Smooth muscle cell (in vitro differentiated cells): Measurements from ENCODE around the gene HLA-DRB5. TPM values are rescaled to one million over a fixed set of nuclear protein-coding genes. Genes with fewer than 3 reads are reported as not detected.
"Not testable (repeated sequence)": the region's sequence is repeated elsewhere in the genome, so short reads cannot be mapped to it uniquely, and the experiment has no call there.

Source experiments
- DNase-seq: peaks from one replicate; lab custom pipeline; 2025; ENCODE audit not compliant: unreplicated experiment; lab: John Stamatoyannopoulos, UW
- H2AFZ ChIP-seq: fragments of 200-600 bp; sonication (generic); 2 replicates; pipeline ENCODE4 v1.6.0; 2016; ENCODE audit warnings: antibody characterized with exemption, low read depth, mild to moderate bottlenecking
- H3F3A ChIP-seq: fragments of 200-600 bp; sonication (generic); 2 replicates; pipeline ENCODE4 v1.6.0; 2017; ENCODE audit warnings: antibody characterized with exemption, low read depth
- H3K27ac ChIP-seq: fragments of 200-600 bp; sonication (generic); 2 replicates; pipeline ENCODE4 v1.5.1; 2016; ENCODE audit warnings: low read depth, mild to moderate bottlenecking
- H3K27me3 ChIP-seq: fragments of 200-600 bp; sonication (generic); 2 replicates; pipeline ENCODE4 v1.6.1; 2016; ENCODE audit warnings: low read depth, mild to moderate bottlenecking
- H3K36me3 ChIP-seq: fragments of 200-600 bp; sonication (generic); 2 replicates; pipeline ENCODE4 v1.5.1; 2016; ENCODE audit warnings: low read depth
- H3K4me1 ChIP-seq: fragments of 200-600 bp; sonication (generic); 2 replicates; pipeline ENCODE4 v1.5.1; 2016; ENCODE audit warnings: low read depth
- H3K4me2 ChIP-seq: fragments of 200-600 bp; sonication (generic); 2 replicates; pipeline ENCODE4 v1.6.0; 2016; ENCODE audit warnings: mild to moderate bottlenecking
- H3K4me3 ChIP-seq: fragments of 200-600 bp; sonication (generic); 2 replicates; pipeline ENCODE4 v1.5.1; 2016; ENCODE audit warnings: mild to moderate bottlenecking
- H3K79me2 ChIP-seq: fragments of 200-600 bp; sonication (generic); 2 replicates; pipeline ENCODE4 v1.6.0; 2016; ENCODE audit warnings: low read depth, mild to moderate bottlenecking
- H3K9ac ChIP-seq: fragments of 200-600 bp; sonication (generic); 2 replicates; pipeline ENCODE4 v1.6.0; 2016; ENCODE audit warnings: low read depth
- H3K9me3 ChIP-seq: fragments of 200-600 bp; sonication (generic); replicated peaks from 2 replicates; pipeline ENCODE4 v1.5.1; 2016; ENCODE audit warnings: low read depth
- H4K20me1 ChIP-seq: fragments of 200-600 bp; sonication (generic); 2 replicates; pipeline ENCODE4 v1.6.0; 2016; ENCODE audit warnings: low read depth
- CTCF ChIP-seq: fragments of 200-600 bp; sonication (generic); IDR thresholded peaks from 2 replicates; pipeline ENCODE4 v1.5.1; 2017; ENCODE audit warnings: borderline replicate concordance, mild to moderate bottlenecking, antibody characterized with exemption; ENCODE audit not compliant: insufficient read depth, poor library complexity, severe bottlenecking
- WGBS: methylation state at CpG from one replicate; pipeline ENCODE4 v1.1.7; 2016; ENCODE audit warnings: low lambda C conversion rate; 5-methylcytosine and 5-hydroxymethylcytosine counted together
- polyA plus RNA-seq: library from polyadenylated mRNA; unstranded; fragments of >200 nt; fragmentation: Nextera tagmentation; extraction: Ambion mirVana; gene quantifications from 2 replicates; pipeline ENCODE4 v1.2.1, GENCODE V29; 2016
- small RNA-seq: library from RNA; depleted of rRNA; stranded (forward); fragments of <200 nt; gene quantifications from one replicate; pipeline ENCODE3, GENCODE V24; 2014
- total RNA-seq: library from RNA; depleted of rRNA; stranded (reverse); fragments of >200 nt; gene quantifications from 2 replicates; pipeline ENCODE4 v1.2.3, GENCODE V29; 2014

The HLA-DRB5 gene
- total and polyA plus RNA-seq, 2 experiments from 2014 or later, result 7.9 to 10.4 TPM

- no peak for TF ChIP-seq CTCF
- over 99% methylated on average over 5 of the region's 5 CpGs for WGBS
- H3K9ac ChIP-seq, result no peak overlapping the region
- H3K27me3 ChIP-seq, result no peaks in the 10 kb centered on the region
- no peaks in the 10 kb centered on the region for H3K36me3 ChIP-seq
- H3K27ac ChIP-seq, result no peak overlapping the region
- no peaks in the 10 kb centered on the region for H4K20me1 ChIP-seq
- no peaks in the 10 kb centered on the region for H3K79me2 ChIP-seq
- H3F3A ChIP-seq, result no peaks in the 10 kb centered on the region
- no peak overlapping the region for H3K4me3 ChIP-seq
- no peak overlapping the region for H3K4me2 ChIP-seq
- no peaks in the 10 kb centered on the region for H3K9me3 ChIP-seq
- H3K4me1 ChIP-seq, result no peaks in the 10 kb centered on the region
- H2AFZ ChIP-seq, result no peak overlapping the region
- DNase-seq, result no peak
Measured at GRCh38 chr6:32472781-32473375, 57.2 kb downstream of the HLA-DRB5 start.

GRCh38 chr6:32467743-32468503, 62.2 kb downstream of the HLA-DRB5 start:
- H2AFZ ChIP-seq, H3K9me3 ChIP-seq, H3K79me2 ChIP-seq, H3K4me3 ChIP-seq, H3K27me3 ChIP-seq, DNase-seq, H3K36me3 ChIP-seq, H3K4me2 ChIP-seq, H3K4me1 ChIP-seq, H3K9ac ChIP-seq, H3F3A ChIP-seq, H4K20me1 ChIP-seq, H3K27ac ChIP-seq: not testable (repeated sequence)
- WGBS, result 89% methylated on average over 5 of the region's 5 CpGs

Small RNAs within 50 kb of the gene (small RNA-seq; reads per million reads assigned to genes)
- gene RNU1-61P, result not detected

Other genes starting within 250 kb of the HLA-DRB5 start
- gene TSBP1, start 158.4 kb downstream of the HLA-DRB5 start, total RNA-seq, result not detected in 2 replicates
- not detected in 2 replicates for gene TSBP1, start 158.4 kb downstream of the HLA-DRB5 start, polyA plus RNA-seq
- not detected in 2 replicates for gene BTNL2, start 123.1 kb downstream of the HLA-DRB5 start, total RNA-seq
- gene BTNL2, start 123.1 kb downstream of the HLA-DRB5 start, polyA plus RNA-seq, result not detected in 2 replicates
- gene HLA-DRA, start 90.4 kb downstream of the HLA-DRB5 start, total RNA-seq, result not detected in 2 replicates
- 0.41 TPM in 1 of 2 replicates, not detected in the other for gene HLA-DRA, start 90.4 kb downstream of the HLA-DRB5 start, polyA plus RNA-seq
- 22.4 and 32.9 TPM in 2 replicates for gene HLA-DRB1, start 59.6 kb upstream of the HLA-DRB5 start, total RNA-seq
- 28.5 and 82.4 TPM in 2 replicates for gene HLA-DRB1, start 59.6 kb upstream of the HLA-DRB5 start, polyA plus RNA-seq
- 1.0 TPM in 1 of 2 replicates, not detected in the other for gene HLA-DQA1, start 107.1 kb upstream of the HLA-DRB5 start, total RNA-seq
- not detected in 2 replicates for gene HLA-DQA1, start 107.1 kb upstream of the HLA-DRB5 start, polyA plus RNA-seq
- gene HLA-DQB1, start 136.4 kb upstream of the HLA-DRB5 start, total RNA-seq, result 6.5 and 6.6 TPM in 2 replicates
- 8.7 and 28.0 TPM in 2 replicates for gene HLA-DQB1, start 136.4 kb upstream of the HLA-DRB5 start, polyA plus RNA-seq
- gene HLA-DQA2, start 211.1 kb upstream of the HLA-DRB5 start, total RNA-seq, result not detected in 2 replicates
- gene HLA-DQA2, start 211.1 kb upstream of the HLA-DRB5 start, polyA plus RNA-seq, result not detected in 2 replicates
- not detected in 2 replicates for gene HLA-DQB2, start 233.2 kb upstream of the HLA-DRB5 start, total RNA-seq
- not detected in 2 replicates for gene HLA-DQB2, start 233.2 kb upstream of the HLA-DRB5 start, polyA plus RNA-seq